Measurements from ENCODE around the gene FGD2.
A peak's percentile ranks its signal among the peaks of the same experiment; 100 is the strongest.

FGD2 gene

GRCh38 chr6:36971921-36972673 lies 33.4 kb upstream of the FGD2 start:
- DNase-seq (ENCODE audit: insufficient read length), result no peak
- FAIRE-seq, result no peak
- no peak for TF ChIP-seq POLR2A (IDR thresholded peaks at IDR 0.05; ENCODE audit: low read depth, low read length)
- TF ChIP-seq TAF1 (IDR thresholded peaks at IDR 0.05; ENCODE audit: borderline replicate concordance, low read depth, low read length), result no peak
- TF ChIP-seq POLR2AphosphoS5 (IDR thresholded peaks at IDR 0.05; ENCODE audit: low read depth, low read length), result no peak

- TF ChIP-seq POLR2A (IDR thresholded peaks at IDR 0.05; ENCODE audit: low read depth, low read length), result no peak
- TF ChIP-seq POLR2AphosphoS5 (IDR thresholded peaks at IDR 0.05; ENCODE audit: low read depth, low read length), result no peak
- no peak for TF ChIP-seq TAF1 (IDR thresholded peaks at IDR 0.05; ENCODE audit: borderline replicate concordance, low read depth, low read length)
- no peak for DNase-seq (ENCODE audit: insufficient read length)
- no peak for FAIRE-seq
Observed at GRCh38 chr6:36973190-36973589, 32.3 kb upstream of the FGD2 start.

DNA sequence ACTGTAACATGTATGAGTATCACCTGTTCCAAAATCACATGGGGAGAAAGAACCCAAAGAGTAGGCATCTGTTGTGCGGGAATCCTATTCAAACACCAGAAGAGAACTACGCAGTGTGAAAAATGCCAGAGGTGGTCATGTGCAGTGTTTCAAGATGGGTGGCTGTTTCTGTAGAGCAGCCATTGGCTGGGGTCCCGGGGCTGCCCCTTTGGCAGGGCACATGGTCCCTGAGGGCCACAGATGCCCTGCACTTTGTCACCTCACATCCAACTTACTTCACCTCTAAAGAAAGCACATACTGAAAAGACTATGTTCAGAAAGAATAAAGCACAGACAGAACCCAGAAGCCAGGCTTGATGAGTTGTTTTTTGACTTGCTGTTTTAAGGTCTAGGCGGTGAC lies 31.8 kb upstream of the FGD2 start:
- TF ChIP-seq TAF1 (IDR thresholded peaks at IDR 0.05; ENCODE audit: borderline replicate concordance, low read depth, low read length), result no peak
- TF ChIP-seq POLR2A (IDR thresholded peaks at IDR 0.05; ENCODE audit: low read depth, low read length), result no peak
- no peak for TF ChIP-seq POLR2AphosphoS5 (IDR thresholded peaks at IDR 0.05; ENCODE audit: low read depth, low read length)
- FAIRE-seq, result no peak

GRCh38 chr6:36975231-36976006 lies 30.0 kb upstream of the FGD2 start:
- no peak for FAIRE-seq
- no peak for DNase-seq (ENCODE audit: insufficient read length)
- TF ChIP-seq TAF1 (IDR thresholded peaks at IDR 0.05; ENCODE audit: borderline replicate concordance, low read depth, low read length), result no peak
- no peak for TF ChIP-seq POLR2AphosphoS5 (IDR thresholded peaks at IDR 0.05; ENCODE audit: low read depth, low read length)
- no peak for TF ChIP-seq POLR2A (IDR thresholded peaks at IDR 0.05; ENCODE audit: low read depth, low read length)

More for the DNA sequence above, 31.8 kb upstream of the FGD2 start:
- DNase-seq (ENCODE audit: insufficient read length), result no peak

DNA sequence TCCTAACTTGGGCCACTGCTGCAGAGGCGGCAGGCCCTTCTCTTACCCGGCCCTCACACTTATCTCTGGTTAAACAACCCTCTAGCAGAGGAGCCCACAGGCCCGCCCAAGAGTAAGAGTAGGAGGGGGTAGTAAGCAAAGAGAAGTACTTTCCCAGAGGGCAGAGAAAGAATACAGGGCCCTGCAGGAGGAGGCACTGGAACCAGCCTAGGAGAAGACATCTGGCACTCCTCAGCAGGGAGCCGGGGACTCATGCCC lies 29.5 kb upstream of the FGD2 start:
- TF ChIP-seq POLR2AphosphoS5 (IDR thresholded peaks at IDR 0.05; ENCODE audit: low read depth, low read length) (no peak), POLR2A (IDR thresholded peaks at IDR 0.05; ENCODE audit: low read depth, low read length) (no peak), TAF1 (IDR thresholded peaks at IDR 0.05; ENCODE audit: borderline replicate concordance, low read depth, low read length) (no peak)
- no peak for FAIRE-seq
- DNase-seq (ENCODE audit: insufficient read length), result no peak

DNA sequence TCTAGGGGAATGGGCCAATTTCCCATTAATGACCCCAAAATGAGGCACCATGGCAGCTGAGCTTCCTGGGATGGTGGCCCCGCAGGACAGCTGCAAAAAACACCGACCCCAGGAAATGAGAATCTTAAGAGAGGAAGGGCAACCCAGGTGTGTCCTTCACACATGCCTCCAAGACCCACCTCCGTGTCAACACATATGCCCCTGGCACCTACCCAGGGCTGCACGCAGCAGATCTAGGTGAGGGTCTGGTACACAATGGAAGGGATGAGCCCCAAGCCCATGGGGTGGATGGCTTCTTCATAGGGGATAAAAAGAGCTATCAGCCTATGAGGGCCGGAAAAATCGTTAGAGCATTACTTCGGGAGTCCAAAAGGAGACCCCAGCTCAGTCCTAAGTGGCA lies 28.9 kb upstream of the FGD2 start:
- FAIRE-seq (no peak), DNase-seq (ENCODE audit: insufficient read length) (no peak)
- TF ChIP-seq TAF1 (IDR thresholded peaks at IDR 0.05; ENCODE audit: borderline replicate concordance, low read depth, low read length) (no peak), POLR2AphosphoS5 (IDR thresholded peaks at IDR 0.05; ENCODE audit: low read depth, low read length) (no peak), POLR2A (IDR thresholded peaks at IDR 0.05; ENCODE audit: low read depth, low read length) (no peak)

GRCh38 chr6:36976931-36977330 lies 28.5 kb upstream of the FGD2 start:
- FAIRE-seq (no peak), DNase-seq (ENCODE audit: insufficient read length) (no peak)
- TF ChIP-seq POLR2A (IDR thresholded peaks at IDR 0.05; ENCODE audit: low read depth, low read length) (no peak), POLR2AphosphoS5 (IDR thresholded peaks at IDR 0.05; ENCODE audit: low read depth, low read length) (no peak), TAF1 (IDR thresholded peaks at IDR 0.05; ENCODE audit: borderline replicate concordance, low read depth, low read length) (no peak)

DNA sequence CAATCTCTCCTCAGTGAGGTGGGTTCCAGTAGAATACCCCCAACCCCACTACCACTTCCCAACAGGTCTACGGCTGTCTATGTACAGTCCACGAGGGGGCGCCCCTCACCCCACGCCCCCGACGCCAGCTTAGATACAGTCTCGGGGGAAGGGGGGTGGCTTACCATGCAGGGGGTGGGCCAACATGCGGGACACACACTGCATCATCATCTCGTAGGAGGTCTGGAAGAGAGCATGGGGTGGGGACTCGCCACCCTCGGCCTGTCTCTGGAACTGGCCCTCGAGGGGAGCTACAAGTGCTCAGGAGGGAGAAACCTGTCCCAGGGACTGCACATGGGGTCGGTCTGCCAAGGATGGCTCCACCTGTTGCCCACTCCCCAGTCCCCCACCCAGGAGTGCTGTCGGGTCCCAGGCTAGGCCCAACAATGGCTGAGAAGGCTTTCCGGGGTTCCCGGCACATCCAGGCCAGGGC lies 27.9 kb upstream of the FGD2 start:
- DNase-seq (ENCODE audit: insufficient read length) (peak; percentile 61), FAIRE-seq (no peak)
- TF ChIP-seq POLR2AphosphoS5 (IDR thresholded peaks at IDR 0.05; ENCODE audit: low read depth, low read length) (no peak; the same call in 1 of the 2 replicates), POLR2A (IDR thresholded peaks at IDR 0.05; ENCODE audit: low read depth, low read length) (no peak), TAF1 (IDR thresholded peaks at IDR 0.05; ENCODE audit: borderline replicate concordance, low read depth, low read length) (no peak)

DNA sequence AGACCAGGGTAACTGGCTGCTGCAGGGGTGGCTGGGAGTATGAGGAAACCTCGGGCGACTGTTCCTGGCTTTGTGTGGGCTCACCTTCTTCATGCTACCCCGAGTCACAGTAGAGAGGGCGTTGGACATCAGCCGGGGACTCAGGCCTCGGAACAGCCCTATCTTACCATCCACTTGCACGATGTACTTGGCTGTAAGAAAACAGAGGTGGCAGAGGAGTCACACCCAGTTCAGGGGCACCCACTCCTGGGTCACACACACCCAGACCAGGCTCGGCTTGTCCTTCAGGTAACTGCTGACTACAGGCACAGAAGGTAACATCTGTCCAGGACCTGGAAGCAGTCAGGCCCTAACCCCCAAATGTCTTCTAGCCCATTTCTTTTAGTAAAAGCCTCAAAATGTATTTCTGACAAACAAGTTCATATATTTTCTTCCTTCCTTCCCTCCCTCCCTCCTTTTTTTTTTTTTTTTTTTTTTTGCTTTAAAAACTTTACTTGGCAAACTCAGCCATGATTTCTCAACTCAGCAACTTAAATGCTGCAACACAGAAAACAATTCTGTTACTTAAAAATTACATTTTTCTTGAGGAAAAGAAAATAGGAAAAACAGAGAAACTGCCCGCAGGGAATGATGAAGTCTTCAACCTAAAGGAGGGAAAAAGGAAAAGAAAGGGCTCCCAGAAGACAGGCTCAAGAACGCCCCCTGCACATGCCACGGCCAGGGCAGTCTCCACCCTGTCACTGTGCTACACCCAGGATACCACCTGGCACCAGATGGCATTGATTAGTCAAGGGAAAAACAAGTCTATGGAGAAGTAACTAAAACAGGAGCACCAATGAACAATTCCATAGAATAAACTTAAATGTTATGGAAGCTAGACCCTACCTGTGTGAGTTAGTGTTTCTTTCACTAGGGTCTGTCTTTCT lies 26.8 kb upstream of the FGD2 start:
- DNase-seq (ENCODE audit: insufficient read length) (no peak), FAIRE-seq (no peak)
- TF ChIP-seq TAF1 (IDR thresholded peaks at IDR 0.05; ENCODE audit: borderline replicate concordance, low read depth, low read length), result no peak
- TF ChIP-seq POLR2AphosphoS5 (IDR thresholded peaks at IDR 0.05; ENCODE audit: low read depth, low read length), result no peak

GRCh38 chr6:36979347-36979742 lies 26.1 kb upstream of the FGD2 start:
- peak; percentile 70 for FAIRE-seq
- no peak for TF ChIP-seq POLR2A (IDR thresholded peaks at IDR 0.05; ENCODE audit: low read depth, low read length)
- TF ChIP-seq TAF1 (IDR thresholded peaks at IDR 0.05; ENCODE audit: borderline replicate concordance, low read depth, low read length), result no peak
- no peak for DNase-seq (ENCODE audit: insufficient read length)

GRCh38 chr6:36980129-36980528 lies 25.3 kb upstream of the FGD2 start:
- FAIRE-seq, result no peak
- TF ChIP-seq POLR2AphosphoS5 (IDR thresholded peaks at IDR 0.05; ENCODE audit: low read depth, low read length) (no peak), POLR2A (IDR thresholded peaks at IDR 0.05; ENCODE audit: low read depth, low read length) (no peak), TAF1 (IDR thresholded peaks at IDR 0.05; ENCODE audit: borderline replicate concordance, low read depth, low read length) (no peak)

More at GRCh38 chr6:36980129-36980528, 25.3 kb upstream of the FGD2 start:
- DNase-seq (ENCODE audit: insufficient read length), result no peak
